Limb (tissue), 2 donors: ENCODE measurements around the gene TRIP4.
"Not testable (repeated sequence)": the region's sequence is repeated elsewhere in the genome, so short reads cannot be mapped to it uniquely, and the experiment has no call there.

Source experiments
- DNase-seq, 2 donors: peaks; one replicate each; pipeline ENCODE4 v3.0.0-alpha.2; 2016; ENCODE audit errors: extremely low spot score in 2 of 2

The TRIP4 gene

DNA sequence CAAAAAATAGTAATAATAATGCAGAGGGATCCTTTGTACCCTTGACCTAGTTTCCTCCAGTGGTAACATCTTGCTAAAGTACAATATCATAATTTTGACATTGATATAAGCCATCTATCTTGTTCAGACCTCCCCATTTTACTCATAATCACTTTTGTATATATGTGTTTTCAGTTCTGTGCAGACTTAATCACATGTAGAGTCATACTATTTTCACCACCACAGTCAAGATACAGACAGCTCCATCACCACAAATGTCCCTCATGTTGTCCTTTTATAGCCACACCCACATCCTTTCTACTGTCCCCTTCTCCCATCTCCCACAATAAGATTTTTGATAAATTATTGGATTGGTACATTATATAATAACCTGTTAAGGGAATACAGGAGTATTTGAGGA lies 98.2 kb downstream of the TRIP4 start:
- DNase-seq = no peak

- no peak for DNase-seq
Observed at GRCh38 chr15:64490598-64491259, 103.1 kb downstream of the TRIP4 start.

- no peak for DNase-seq
Observed at GRCh38 chr15:64493641-64494040, 106.0 kb downstream of the TRIP4 start.

- not testable (repeated sequence) for DNase-seq
Observed at GRCh38 chr15:64495968-64496367, 108.3 kb downstream of the TRIP4 start.

DNA sequence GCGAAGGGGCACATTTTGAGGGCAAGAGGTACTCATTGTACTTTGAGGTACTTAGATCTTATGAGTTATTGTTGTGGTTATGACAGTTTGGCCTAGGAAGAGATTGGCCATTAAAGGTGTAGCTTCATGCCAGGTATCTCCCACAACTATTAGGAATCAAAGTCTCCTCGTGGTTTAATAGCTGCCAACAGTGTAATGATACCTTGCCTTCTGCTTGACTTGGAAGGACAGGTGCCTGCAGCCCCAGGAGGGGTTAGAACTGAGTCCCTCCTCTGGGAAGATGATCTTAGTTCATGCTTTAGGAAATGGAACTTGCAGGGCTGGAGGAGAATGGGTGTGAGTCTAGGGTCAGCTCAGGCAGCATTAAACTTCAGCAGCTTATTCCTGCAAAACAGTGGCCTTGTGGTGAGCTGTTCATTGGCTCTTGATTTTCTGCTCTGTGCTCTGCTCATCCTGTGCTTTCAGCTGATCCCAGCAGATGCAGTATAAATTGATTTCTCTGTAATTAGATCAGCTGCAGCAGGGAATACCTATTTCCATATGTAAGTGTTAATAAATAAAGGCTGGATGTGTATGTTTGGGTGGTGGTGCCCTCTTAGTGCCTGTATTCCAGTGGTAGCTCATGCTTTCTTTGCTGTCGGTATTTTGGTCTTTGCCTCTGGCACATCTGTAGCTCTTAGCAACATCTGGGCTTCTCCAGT lies 113.2 kb downstream of the TRIP4 start:
- no peak for DNase-seq

GRCh38 chr15:64501396-64501715 lies 113.7 kb downstream of the TRIP4 start:
- DNase-seq = peak in 1 of 2 donors; percentile 14

GRCh38 chr15:64502151-64502550 lies 114.5 kb downstream of the TRIP4 start:
- DNase-seq = no peak

DNA sequence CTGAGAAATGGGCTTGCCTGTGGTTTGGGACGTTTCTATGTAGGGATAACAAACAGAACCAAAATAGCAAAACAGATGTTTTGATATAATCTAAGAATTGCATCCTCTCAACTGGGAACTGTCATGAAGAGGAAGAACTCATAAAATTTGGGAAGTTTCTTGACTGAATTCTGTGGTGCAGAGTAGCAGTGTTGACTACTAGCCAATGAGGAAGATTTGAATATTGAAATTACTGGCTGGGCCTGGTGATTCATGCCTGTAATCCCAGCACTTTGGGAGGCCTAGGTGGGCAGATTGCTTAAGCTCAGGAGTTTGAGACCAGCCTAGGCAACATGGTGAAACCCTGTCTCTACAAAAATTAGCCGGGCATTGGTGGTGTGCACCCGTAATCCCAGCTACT lies 114.9 kb downstream of the TRIP4 start:
- DNase-seq = no peak

GRCh38 chr15:64503197-64503596 lies 115.6 kb downstream of the TRIP4 start:
- DNase-seq = no peak

- DNase-seq = no peak
Observed at GRCh38 chr15:64503640-64504039, 116.0 kb downstream of the TRIP4 start.
